Heart left ventricle (tissue), 13 donors: ENCODE results near the gene CENATAC.
A peak's percentile ranks its signal among the peaks of the same experiment; 100 is the strongest.

ENCODE experiments used
- POLR2A ChIP-seq, 2 donors: fragments of 450-650 bp; IDR thresholded peaks; one replicate each; pipeline ENCODE4 v1.6.1; 2017; ENCODE audit warnings: antibody characterized with exemption in 2 of 2, mild to moderate bottlenecking in 2 of 2, moderate library complexity in 2 of 2
- TF ChIP-seq, protein P1 (sequence below), 12 donors: fragments of 200-600 bp; sonication (generic) in 4 of 12; IDR thresholded peaks; one replicate each; pipeline versions ENCODE4 v1.5.0 to v1.8.0; 2018 to 2022; ENCODE audit warnings: antibody characterized with exemption in 12 of 12, mild to moderate bottlenecking in 5 of 12
- donor health status: ischemic (EF 13 %, LVEDD 7.1; RV severe dilation, severe dysfunction).
- donor health status: DM: no; HTN: yes; CAD: no.
- donor health status: DM: no; HTN: no; CAD: no.
- donor health status: ischemic (EF 25% LVEDD 6.9; RV normal size, moderate dysfunction).
- donor health status: ischemic (EF 25% LVEDD 5.7; RV mildly dilated, moderate dysfunction).
- donor health status: ischemic (EF 35%, LVEDD 5.7; RV mildly dilated, moderate dysfunction).
- donor health status: nonischemic (EF 11% LVEDD 7.7; RV severe dilation, severe dysfunction).
- donor health status: DM: yes; HTN: yes; CAD: no.
- donor health status: PGD.
- donor health status: ischemic (EF 29% LVEDD 5.4; RV normal size, mild dysfunction).
- donor health status: nonischemic (EF 23%, LVEDD 6.1; RV moderate dilation, normal function).

- TF ChIP-seq, protein P1, sequence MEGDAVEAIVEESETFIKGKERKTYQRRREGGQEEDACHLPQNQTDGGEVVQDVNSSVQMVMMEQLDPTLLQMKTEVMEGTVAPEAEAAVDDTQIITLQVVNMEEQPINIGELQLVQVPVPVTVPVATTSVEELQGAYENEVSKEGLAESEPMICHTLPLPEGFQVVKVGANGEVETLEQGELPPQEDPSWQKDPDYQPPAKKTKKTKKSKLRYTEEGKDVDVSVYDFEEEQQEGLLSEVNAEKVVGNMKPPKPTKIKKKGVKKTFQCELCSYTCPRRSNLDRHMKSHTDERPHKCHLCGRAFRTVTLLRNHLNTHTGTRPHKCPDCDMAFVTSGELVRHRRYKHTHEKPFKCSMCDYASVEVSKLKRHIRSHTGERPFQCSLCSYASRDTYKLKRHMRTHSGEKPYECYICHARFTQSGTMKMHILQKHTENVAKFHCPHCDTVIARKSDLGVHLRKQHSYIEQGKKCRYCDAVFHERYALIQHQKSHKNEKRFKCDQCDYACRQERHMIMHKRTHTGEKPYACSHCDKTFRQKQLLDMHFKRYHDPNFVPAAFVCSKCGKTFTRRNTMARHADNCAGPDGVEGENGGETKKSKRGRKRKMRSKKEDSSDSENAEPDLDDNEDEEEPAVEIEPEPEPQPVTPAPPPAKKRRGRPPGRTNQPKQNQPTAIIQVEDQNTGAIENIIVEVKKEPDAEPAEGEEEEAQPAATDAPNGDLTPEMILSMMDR (IDR thresholded peaks at IDR 0.05): peak in 7 of 12 donors; percentile 72 to 97 (median 86)
- peak in 1 of 2 donors; percentile 53 for TF ChIP-seq POLR2A (IDR thresholded peaks at IDR 0.05)
These were observed 32.5 kb downstream of the CENATAC start, which contains the start of gene SLC37A4 for GRCh38 chr11:119030329-119031047.
